GM19395 (cell line): ENCODE data around the gene MRPL36.

Experiments used
- ATAC-seq: cut with Tn5 transposase; IDR thresholded peaks from one replicate; pipeline ENCODE4 v1.9.1; 2021; ENCODE audit warnings: mild to moderate bottlenecking, moderate library complexity; ENCODE audit not compliant: unreplicated experiment

The MRPL36 gene

GRCh38 chr5:1751864-1752822 is 47.5 kb downstream of the MRPL36 start:
- ATAC-seq, result no peak

- ATAC-seq, result no peak
Measured at GRCh38 chr5:1751026-1751863, 48.4 kb downstream of the MRPL36 start.

GRCh38 chr5:1750469-1750868 is 49.2 kb downstream of the MRPL36 start:
- no peak for ATAC-seq

- no peak for ATAC-seq
Measured at GRCh38 chr5:1749346-1750124, 50.1 kb downstream of the MRPL36 start.

GRCh38 chr5:1748845-1749244 is 50.8 kb downstream of the MRPL36 start:
- no peak for ATAC-seq
